Thymus (tissue), 11 donors: ENCODE results near the gene LRRC75A. TPM values are rescaled to one million over a fixed set of nuclear protein-coding genes. Genes with fewer than 3 reads are reported as not detected.
A peak's percentile ranks its signal among the peaks of the same experiment; 100 is the strongest.
"Not testable (repeated sequence)": the region's sequence is repeated elsewhere in the genome, so short reads cannot be mapped to it uniquely, and the experiment has no call there.

Experiments used
- DNase-seq, 9 donors: peaks; one replicate each; pipeline ENCODE4 v3.0.0-alpha.2; 2013; ENCODE audit warnings: low spot score in 9 of 9, low read depth in 6 of 9, missing footprints in 1 of 9
- H3K27ac ChIP-seq, 2 donors: one replicate each; pipeline ENCODE4 v1.5.1; 2013; ENCODE audit warnings: control low read depth in 1 of 2, low read depth in 1 of 2, low read length in 1 of 2, mild to moderate bottlenecking in 1 of 2, moderate library complexity in 1 of 2
- H3K27me3 ChIP-seq, 2 donors: one replicate each; pipeline ENCODE4 v1.5.1; 2013; ENCODE audit warnings: low read length in 1 of 2; ENCODE audit not compliant: control insufficient read depth in 2 of 2, insufficient read depth in 1 of 2
- H3K36me3 ChIP-seq, 2 donors: one replicate each; pipeline ENCODE4 v1.5.1; 2013; ENCODE audit warnings: low read length in 1 of 2, mild to moderate bottlenecking in 1 of 2, moderate library complexity in 1 of 2; ENCODE audit not compliant: control insufficient read depth in 2 of 2, insufficient read depth in 2 of 2
- H3K4me1 ChIP-seq, 2 donors: one replicate each; pipeline ENCODE4 v1.5.1; 2013; ENCODE audit warnings: low read length in 2 of 2; ENCODE audit not compliant: control insufficient read depth in 2 of 2, insufficient read depth in 2 of 2
- H3K4me3 ChIP-seq, 2 donors: one replicate each; pipeline ENCODE4 v1.5.1; 2013; ENCODE audit warnings: low read length in 2 of 2, control low read depth in 1 of 2, mild to moderate bottlenecking in 1 of 2
- H3K9me3 ChIP-seq, 2 donors: one replicate each; pipeline ENCODE4 v1.5.1; 2013; ENCODE audit warnings: low read length in 1 of 2, mild to moderate bottlenecking in 1 of 2; ENCODE audit not compliant: control insufficient read depth in 2 of 2, insufficient read depth in 1 of 2
- WGBS: extraction: QIAGEN DNeasy Blood & Tissue Kit; methylation state at CpG from one replicate; pipeline ENCODE4 v1.1.7; 2013; 5-methylcytosine and 5-hydroxymethylcytosine counted together
- polyA plus RNA-seq: library from polyadenylated mRNA; stranded (reverse); fragments of 200-250 nt; gene quantifications from one replicate; pipeline ENCODE4 v1.2.3, GENCODE V29; 2013
- total RNA-seq: library from RNA; stranded (reverse); fragments of 120-200 nt; gene quantifications from one replicate; pipeline ENCODE4 v1.2.4, GENCODE V29; 2013
- donor health status: healthy.

LRRC75A gene
- total and polyA plus RNA-seq, 2 donors = 1.6 to 2.1 TPM

DNA sequence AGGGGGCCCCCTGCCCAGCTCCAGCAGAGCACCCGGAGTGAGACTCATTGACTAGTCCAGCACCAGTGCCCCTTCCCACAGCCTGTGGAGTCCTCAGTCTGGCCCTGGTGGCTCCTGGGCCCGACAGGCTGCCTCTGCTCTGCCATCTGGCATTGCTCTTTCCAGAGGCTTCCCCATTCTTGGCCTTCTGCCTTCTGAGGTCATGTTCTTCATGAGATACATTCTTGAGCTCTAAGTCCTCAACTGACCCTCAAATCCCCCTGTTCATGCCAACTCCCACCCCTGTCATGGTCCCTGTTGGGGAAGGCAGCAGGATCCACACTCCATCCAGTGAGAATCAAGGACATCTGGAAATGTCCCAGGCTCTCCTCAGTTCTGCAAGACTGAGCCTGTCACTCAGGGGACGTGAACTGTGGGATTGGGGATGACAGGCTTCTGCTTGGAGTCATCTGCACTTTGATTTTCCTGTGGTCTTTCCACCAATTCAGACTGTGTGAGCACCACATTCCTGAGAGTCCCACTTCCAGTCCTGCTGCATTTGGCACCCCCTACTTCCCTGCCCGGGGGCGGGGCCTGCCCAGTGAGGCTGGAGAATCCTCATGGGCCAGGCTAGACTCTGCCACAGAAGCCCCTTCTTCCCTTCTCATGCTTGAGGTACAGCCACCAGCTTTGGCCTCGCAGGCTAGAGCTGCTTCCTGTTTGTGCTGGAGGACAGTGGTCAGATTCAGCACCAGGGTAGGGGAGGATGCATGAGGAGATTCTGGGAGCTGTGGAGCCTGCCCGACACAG, 73.9 kb downstream of the LRRC75A start:
- Histone ChIP-seq H3K27ac (no peak overlapping the region), H3K27me3 (no peaks in the 10 kb centered on the region), H3K4me3 (no peak overlapping the region), H3K36me3 (peaks cover 31 to 32% of the 10 kb centered on the region in 2 donors), H3K4me1 (peaks cover 16 to 37% of the 10 kb centered on the region in 2 donors), H3K9me3 (no peaks in the 10 kb centered on the region)
- WGBS = 95% methylated on average over 7 of the region's 7 CpGs
- no peak for DNase-seq

DNA sequence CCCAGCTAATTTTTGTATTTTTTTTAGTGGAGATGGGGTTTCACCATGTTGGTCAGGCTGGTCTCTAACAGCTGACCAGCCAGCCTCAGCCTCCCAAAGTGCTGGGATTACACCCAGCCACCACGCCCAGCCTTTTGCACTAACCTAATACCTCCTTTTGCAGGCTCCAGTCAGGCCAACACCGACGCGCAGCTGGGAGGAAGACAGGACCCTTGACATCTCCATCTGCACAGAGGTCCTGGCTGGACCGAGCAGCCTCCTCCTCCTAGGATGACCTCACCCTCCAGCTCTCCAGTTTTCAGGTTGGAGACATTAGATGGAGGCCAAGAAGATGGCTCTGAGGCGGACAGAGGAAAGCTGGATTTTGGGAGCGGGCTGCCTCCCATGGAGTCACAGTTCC, 74.6 kb downstream of the LRRC75A start:
- no peaks in the 10 kb centered on the region for H3K27me3 ChIP-seq
- DNase-seq = no peak
- peaks cover 24 to 25% of the 10 kb centered on the region in 2 donors for H3K36me3 ChIP-seq
- 98% methylated on average over 7 of the region's 7 CpGs for WGBS
- no peak overlapping the region for H3K27ac ChIP-seq
- no peaks in the 10 kb centered on the region for H3K9me3 ChIP-seq
- H3K4me3 ChIP-seq = no peak overlapping the region
- peaks cover 16 to 37% of the 10 kb centered on the region in 2 donors for H3K4me1 ChIP-seq

DNA sequence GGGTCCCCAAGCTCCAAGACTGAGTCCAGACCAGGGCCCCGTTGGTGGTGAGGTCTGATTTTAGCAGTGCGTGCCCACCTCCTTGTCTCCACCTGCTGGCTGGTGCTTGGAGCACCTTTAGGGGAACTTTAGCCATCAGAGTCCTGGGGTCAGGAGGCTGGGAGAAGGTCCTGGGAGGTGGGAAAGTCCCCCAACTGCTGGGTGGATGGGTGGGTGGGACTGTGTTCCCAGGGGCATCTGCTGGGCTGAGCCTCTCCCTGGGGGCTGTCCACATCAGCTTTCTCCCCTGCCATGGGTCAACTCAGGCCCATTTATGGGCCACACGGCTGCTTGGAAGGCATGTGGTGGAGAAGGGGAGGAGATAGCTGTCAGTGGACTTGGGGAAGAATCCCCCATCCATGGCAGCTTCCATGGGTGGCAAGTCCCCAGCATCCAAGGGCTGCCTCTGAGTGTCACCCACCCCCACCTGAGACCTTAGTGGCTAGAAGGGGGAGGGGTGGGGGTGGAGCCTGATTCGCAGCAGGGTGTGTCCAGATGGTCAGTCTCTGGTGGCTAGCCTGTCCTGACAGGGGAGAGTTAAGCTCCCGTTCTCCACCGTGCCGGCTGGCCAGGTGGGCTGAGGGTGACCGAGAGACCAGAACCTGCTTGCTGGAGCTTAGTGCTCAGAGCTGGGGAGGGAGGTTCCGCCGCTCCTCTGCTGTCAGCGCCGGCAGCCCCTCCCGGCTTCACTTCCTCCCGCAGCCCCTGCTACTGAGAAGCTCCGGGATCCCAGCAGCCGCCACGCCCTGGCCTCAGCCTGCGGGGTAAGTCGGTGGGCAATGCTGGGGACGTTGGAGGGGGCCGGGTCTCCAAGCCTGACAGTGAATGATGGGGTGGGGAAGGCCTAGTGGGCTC, 76.7 kb downstream of the LRRC75A start, which contains the start of gene TRPV2:
TRPV2 (plus strand) TSS at position 541 of the 894 bp plus-strand sequence. CDS start 2,098 bp downstream, outside the sequence.
- peak in 4 of 9 donors; percentile 44 to 78 (median 65) for DNase-seq
- H3K4me1 ChIP-seq = peaks cover 16 to 37% of the 10 kb centered on the region in 2 donors

DNA sequence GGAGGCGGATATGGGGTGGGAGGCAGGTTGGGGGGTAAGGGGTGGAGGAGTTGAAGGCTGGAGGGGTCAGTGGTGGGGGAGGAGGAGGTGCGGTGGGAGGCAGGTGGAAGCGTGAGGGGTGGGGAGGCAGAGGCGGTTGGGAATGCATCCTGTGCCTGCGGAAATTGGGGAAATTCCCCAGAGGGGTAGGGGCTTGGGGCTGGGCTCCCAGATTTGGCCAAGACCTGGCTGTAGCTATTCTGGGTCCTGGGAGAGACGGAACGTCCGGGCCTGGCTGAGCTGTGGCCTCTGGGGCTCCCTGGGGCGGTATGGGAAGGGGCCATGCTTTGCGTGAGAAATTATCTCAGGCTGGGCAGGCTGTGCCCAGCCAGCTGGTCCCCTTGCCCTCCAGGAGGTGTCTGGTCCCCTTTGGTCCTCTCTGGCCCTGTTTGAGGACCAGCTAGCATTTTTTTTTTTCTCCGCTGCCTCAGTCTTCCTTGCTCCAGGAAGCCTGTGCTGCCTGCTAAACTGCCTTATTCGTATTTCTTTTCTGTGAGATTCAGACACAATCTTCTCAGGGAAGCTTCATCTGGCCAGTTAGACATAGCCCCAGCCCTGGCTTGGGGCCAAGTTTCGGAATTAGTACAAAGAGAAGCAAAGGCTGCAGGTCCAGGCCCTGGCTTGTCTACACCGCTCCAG, 83.9 kb downstream of the LRRC75A start:
- H3K27me3 ChIP-seq = peaks cover 10 to 29% of the 10 kb centered on the region in 2 donors
- H3K27ac ChIP-seq = peak overlapping the region; percentile 31 to 60
- H3K4me1 ChIP-seq = peaks cover 4 to 7% of the 10 kb centered on the region in 2 donors
- H3K9me3 ChIP-seq = no peaks in the 10 kb centered on the region
- WGBS = 69% methylated on average over 14 of the region's 14 CpGs
- DNase-seq = peak in 1 of 9 donors; percentile 52
- H3K4me3 ChIP-seq = no peak overlapping the region
- H3K36me3 ChIP-seq = no peaks in the 10 kb centered on the region

More for the DNA sequence above, 76.7 kb downstream of the LRRC75A start, which contains the start of gene TRPV2:
- Histone ChIP-seq H3K36me3 (peaks cover 23 to 24% of the 10 kb centered on the region in 2 donors), H3K27ac (peak within 1 kb of the TSS; percentile 96), H3K4me3 (peak within 1 kb of the TSS; percentile 89), H3K27me3 (no peaks in the 10 kb centered on the region), H3K9me3 (no peaks in the 10 kb centered on the region)
- 2% methylated on average over 21 of the region's 21 CpGs for WGBS

DNA sequence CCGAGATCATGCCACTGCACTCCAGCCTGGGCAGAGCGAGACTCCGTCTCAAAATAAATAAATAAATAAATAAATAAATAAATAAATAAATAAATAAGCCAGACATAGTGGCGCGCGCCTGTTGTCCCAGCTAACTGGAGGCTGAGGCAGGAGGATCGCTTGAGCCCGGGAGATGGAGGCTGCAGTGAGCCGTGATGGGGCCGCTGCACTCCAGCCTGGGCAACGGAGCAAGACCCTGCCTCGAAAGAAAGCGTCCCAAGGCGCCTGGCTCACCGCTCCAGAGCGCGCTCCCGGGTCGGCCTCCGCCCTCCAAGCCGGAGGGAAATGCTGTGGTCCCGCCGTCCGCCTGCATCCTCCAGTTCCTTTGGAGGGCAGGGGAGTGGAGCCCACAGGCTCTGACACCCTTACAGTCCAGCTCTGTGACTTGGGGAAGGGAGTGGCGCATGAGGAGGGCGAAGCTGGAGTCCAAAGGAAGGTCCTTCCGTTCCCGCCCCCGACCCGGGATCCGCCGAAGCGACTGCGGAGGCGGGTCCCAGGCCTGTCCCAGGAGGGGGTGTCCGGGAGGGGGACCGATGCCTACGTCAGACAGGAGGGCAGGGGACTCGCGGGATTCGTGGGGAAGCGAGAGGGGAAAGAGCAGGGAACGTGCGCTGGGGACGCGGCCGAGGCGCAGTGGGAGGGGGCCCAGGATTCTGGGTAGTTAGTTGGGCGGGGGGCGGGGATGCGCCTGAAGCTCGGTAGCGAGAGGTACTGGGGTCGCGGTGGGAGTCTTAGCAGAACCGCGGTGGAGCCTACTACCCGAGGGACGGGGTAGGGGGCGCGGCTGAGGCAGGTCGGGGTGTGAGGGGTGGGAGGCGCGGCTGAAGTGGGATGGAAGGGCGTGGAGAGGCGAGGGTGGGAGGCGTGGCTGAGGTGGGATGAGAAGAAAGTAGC, 85.0 kb downstream of the LRRC75A start:
- Histone ChIP-seq H3K4me3 (peak overlapping the region; percentile 42 to 47), H3K27ac (peak overlapping the region; percentile 4 to 52), H3K36me3 (no peaks in the 10 kb centered on the region), H3K4me1 (peaks cover 4 to 7% of the 10 kb centered on the region in 2 donors), H3K9me3 (no peaks in the 10 kb centered on the region), H3K27me3 (peaks cover 10 to 29% of the 10 kb centered on the region in 2 donors)
- 9% methylated on average over 67 of the region's 67 CpGs for WGBS
- DNase-seq = no peak

DNA sequence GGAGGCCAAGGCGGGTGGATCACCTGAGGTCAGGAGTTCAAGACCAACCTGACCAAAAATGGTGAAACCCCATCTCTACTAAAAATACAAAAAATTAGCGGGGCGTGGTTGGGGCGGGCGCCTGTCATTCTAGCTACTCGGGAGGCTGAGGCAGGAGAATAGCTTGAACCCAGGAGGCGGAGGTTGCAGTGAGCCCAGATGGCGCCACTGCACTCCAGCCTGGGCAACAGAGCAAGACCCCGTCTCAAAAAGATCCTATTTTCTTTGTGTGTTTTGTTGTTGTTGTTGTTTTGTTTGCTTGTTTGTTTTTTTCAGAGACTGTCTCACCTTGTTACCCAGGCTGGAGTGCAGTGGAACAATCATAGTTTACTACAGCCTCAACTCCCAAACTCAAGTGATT, 88.1 kb downstream of the LRRC75A start:
- H3K4me1 ChIP-seq, H3K27ac ChIP-seq, DNase-seq, H3K9me3 ChIP-seq, H3K36me3 ChIP-seq, H3K4me3 ChIP-seq: not testable (repeated sequence)
- H3K27me3 ChIP-seq = peaks cover 10 to 29% of the 10 kb centered on the region in 2 donors
- WGBS = 96% methylated on average over 9 of the region's 9 CpGs

DNA sequence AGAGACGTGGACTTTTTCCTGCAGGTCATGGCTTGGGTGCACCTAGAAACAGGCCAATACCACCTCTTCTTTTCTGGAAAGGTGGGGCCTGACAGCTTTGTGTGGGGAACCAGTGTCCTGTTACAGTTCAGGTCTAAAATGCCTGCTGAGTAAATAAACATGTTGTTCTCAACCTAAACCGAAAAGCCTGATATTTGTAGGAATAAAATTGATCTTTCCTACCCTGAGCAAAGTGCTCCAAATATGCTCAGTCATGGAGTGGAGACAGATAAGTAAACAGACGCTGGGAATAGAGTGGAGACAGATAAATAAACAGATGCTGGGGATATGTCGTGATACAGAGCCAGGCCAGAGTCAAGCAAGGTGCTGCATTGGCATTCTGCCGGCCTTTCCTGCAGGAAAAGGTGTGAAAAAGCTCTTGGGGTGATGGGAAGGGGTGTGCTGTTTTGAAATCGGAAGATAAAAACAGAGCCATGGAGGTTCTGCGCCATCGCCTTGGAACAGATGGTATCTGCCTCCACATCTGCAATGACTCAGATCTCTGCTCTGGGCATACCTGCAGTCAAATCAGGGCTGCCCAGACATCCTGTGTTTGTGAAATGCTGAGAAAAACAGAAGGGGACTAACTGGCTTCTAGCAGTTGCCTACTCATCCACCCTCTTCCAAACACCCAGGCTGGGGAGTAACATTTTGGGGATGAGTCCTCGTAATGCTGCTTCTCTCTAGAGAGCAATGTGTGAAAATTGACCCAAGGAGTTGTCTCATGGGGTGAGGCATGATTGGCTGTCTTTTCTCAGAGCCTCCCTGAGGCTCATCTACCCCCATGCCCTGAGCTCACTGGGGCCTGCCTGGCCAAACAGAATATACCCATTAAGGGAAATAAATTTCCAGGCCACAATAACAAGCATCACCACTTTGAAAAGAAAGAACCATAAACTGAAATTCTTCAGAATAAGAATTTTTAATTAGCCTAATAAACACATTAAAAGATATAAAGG, 93.4 kb downstream of the LRRC75A start:
- WGBS = 23% methylated on average over 9 of the region's 9 CpGs
- DNase-seq = peak in 4 of 9 donors; percentile 29 to 59 (median 39)
- no peak overlapping the region for H3K27ac ChIP-seq

More for the DNA sequence above, 93.4 kb downstream of the LRRC75A start:
- H3K9me3 ChIP-seq = no peaks in the 10 kb centered on the region
- no peaks in the 10 kb centered on the region for H3K36me3 ChIP-seq
- peaks cover 0 to 9% of the 10 kb centered on the region in 2 donors for H3K4me1 ChIP-seq
- H3K27me3 ChIP-seq = no peaks in the 10 kb centered on the region
- H3K4me3 ChIP-seq = no peak overlapping the region
